ENCODE data around the gene AIPL1.
A peak's percentile ranks its signal among the peaks of the same experiment; 100 is the strongest.

Gene AIPL1

DNA sequence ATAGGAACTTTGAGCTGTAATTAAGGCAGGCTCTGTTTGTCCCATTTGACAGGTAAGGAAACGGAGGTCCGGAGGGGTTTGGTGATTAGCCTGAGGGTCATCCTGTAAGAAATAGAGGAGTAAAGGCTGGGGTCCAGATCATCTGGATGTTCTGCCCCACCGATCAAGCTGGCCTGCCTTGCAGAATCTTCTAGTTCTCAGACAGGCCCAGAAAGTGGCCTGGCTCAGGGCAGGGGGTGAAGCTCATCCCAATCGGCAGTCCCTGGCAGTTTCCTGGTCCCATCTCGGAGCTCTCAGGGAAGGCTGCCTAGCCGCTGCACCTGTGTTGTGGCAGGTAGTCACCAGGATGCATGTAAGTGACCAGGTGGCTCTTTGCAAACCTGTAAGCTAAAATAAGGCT lies 13.6 kb upstream of the AIPL1 start:
- DNase-seq (ENCODE audit: low read depth): no peak

DNA sequence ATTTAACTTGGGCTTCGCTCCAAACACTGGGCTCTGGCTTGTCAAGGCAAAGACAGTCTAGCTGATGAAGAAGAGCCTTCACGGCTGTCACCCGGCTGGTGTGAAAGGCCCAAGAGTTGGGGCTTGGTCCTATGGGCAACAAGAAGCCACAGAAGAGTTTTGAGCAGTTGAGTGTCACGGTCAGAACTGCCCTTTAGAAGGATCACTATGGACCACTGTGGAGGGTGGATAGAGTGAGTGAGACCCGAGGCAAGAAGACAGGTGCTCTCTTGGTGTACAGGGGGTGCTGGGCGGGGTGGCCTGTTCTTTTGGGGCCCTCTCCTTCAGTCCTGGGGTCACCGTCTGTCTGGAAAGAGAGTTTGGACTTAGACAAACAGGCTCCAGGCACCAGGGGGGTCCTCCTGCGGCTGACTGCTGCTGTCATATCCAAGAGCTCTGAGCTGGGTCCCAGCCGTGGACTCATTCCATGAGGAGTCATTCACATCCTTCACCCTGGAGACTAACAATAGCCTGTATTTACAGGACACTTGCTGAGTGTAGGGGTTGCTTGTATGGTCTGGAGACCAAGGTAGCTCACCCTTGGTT lies 11.7 kb upstream of the AIPL1 start:
- DNase-seq (ENCODE audit: low read depth): no peak

DNA sequence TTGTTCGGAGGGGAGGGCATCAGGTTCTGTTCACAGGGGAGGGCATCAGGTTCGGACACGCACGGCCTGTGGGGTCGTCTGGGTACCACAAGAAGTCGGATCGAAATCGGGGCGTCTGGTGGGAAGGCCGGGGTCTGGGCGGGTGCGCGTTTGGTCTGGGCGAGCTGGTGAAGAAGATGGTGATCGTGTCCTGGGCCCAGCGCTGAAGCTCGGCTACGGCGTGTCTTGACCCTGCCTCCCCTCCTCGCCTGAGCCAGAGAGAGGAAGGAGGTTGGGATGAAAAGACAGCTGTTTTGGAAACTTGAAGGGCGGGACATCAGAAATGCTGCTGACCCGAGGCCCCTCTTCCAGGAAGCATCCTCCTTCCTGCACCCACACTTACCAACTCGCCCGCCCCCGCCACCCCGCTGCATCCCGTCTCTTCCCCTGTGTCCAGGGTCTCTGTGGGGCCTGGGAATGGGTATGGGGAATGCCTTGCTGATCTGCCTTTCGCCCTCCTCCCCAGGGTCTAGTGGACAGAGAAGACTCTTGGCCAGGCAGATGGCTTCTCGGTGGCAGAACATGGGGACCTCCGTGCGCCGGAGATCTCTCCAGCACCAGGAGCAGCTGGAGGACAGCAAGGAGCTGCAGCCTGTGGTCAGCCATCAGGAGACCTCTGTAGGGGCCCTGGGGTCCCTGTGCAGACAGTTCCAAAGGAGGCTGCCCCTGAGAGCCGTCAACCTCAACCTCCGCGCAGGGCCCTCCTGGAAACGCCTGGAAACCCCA lies 9.8 kb upstream of the AIPL1 start:
- no peak for DNase-seq (ENCODE audit: low read depth)

DNA sequence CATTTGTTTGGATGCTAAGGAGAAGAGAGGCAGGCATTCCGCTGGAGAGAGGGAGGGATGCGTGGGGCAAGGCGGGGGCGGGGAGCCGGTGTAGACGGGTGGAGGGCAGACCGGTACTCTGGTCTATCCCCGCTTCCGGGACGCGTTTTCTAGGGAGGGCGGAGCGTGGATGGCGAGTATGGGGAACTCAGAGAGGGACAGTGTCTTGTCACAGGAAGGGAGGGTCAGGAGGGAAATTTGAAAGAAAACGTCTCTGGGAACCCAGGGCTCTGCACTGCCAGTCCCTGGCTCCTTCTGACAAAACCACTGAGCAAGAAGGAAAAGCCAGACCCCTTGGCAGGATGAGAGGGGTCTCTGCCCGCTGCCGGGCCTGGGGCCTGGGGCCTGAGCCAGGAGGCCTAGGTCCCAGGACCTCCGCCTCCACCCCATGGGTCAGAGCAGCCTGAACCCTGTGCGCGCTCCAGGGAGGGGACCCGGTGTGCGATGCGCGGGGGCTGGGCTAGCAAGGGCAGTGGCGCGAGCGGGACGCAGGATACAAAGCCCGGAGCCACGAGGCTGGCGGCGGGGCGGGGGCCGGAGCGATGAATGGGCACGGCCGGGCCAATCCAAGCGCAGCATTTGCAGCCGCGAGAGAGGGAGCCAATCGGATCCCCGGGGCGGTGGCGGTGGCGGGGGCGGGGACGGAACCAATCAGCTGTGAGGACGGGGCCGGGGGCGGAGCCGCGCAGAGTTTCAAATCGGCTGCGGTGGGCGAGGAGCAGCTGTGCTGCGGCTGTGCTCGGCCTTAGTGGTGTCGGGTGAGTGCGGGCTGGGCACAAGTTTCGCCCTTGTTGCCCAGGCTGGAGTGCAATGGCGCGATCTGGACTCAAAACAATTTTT lies 9.0 kb upstream of the AIPL1 start, which contains the start of gene PIMREG:
PIMREG (plus strand) TSS at position 764 of the 879 bp plus-strand sequence. CDS start 656 bp downstream, outside the sequence.
- DNase-seq (ENCODE audit: low read depth): peak; percentile 93

DNA sequence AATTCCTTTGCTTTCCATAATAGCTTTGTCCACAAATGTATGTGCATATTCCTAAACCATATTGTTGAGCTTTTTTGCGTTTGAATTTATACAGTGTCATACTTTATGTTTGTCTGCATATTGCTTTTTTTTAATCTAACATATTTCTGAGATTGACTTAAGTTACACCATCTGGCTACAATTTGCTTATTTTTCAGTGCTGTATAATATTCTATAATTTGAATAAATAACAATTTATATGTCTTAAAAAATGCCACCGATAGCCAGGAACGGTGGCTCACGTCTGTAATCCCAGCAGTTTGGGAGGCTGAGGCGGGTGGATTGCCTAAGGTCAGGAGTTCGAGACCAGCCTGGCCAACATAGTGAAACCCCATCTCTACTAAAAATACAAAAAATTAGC lies 7.9 kb upstream of the AIPL1 start:
- no peak for DNase-seq (ENCODE audit: low read depth)

DNA sequence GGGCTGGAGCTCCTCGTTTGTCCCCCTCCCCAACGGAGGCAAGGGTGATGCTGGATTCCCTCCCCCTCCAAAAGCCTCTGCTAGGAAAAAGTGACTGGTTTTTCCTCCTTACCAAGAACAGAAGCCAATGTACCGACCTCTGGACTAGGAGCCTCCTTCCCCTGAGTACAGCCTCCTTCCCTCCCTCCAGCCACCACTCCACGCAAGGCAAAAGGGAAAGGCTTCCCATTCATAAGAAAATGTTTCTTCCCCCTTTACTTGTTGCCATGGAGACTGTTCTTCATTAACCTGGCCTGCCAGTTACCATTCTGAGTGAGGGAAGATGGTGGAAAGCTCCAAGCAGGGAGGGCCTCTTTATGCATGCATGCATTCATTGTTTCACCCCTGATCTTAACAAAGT lies 5.0 kb upstream of the AIPL1 start:
- no peak for DNase-seq (ENCODE audit: low read depth)

DNA sequence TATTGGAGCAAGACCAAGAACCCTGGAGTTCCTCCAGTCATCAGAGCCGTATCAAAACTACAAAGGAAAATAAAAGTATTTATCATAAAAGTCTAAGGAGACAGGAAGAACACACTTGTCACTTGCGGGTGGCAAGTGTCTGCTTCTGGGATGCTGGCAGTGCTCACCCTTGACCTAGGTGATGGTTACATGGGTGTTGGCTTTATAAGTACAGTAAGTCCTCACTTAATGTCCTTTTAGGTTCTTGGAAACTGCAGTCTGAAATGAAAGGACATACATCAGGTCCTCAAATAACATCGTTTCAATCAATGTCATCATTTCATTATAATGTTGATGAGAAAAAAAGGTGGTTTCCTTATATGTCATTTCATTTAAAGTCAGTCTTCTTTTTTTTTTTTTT lies 3.0 kb upstream of the AIPL1 start:
- no peak for DNase-seq (ENCODE audit: low read depth)

DNA sequence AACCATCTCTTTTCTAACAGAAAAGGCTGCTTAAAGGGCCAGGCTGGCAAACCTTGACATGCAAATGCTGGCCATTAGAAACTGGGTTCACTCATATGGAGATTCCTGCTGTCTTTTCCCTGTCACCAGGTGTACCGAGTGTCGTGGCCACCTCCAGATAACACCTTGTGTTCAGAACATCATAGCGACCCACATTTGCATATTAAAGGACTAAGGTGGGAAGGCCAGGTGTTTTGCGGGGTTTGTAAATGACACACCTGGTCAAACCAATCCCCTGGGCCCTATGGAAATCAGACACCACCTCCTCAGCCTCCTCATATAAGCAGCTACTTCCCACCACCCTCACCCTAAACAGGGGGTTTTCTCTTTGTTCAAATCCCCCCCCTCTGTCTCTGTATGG lies 2.5 kb upstream of the AIPL1 start:
- no peak for DNase-seq (ENCODE audit: low read depth)

DNA sequence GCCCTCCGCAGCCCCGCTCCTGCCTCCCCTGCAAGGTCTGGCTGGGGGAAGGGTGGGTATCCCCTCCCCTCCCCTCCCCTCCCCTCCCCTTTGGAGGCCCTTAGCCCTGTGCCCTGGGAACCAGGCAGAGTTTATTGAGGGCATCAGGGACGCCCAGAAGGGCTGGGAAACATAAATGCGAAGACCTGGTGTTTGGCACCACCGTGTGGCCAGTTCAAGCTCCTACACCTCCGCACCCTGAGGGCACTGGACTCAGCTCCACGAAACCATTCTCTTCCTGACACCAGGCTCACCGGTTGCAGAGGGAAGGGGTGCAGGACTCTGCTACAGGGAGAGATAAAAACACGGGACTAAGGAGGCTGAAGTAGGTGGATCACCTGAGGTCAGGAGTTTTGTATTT lies 1.0 kb upstream of the AIPL1 start:
- DNase-seq (ENCODE audit: low read depth): peak; percentile 41

DNA sequence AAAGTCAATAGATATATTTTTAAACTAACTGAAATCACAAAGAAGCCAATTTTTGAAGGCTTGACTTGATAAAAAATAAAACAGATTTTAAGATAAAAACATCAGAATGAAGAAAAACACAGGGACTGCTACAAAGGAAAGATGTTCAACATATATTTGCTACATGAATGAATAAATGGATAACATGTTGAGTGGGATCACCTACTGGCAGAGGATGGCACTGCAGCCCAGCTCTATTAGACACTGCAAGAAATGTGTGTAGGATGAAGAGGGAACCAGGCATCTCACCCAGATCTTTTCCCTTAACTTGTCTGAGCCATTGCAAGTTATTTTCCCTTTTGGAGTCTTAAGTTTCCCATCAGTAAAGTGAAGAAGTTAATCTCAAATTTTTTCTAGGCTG lies 4.2 kb downstream of the AIPL1 start:
- no peak for DNase-seq (ENCODE audit: low read depth)

DNA sequence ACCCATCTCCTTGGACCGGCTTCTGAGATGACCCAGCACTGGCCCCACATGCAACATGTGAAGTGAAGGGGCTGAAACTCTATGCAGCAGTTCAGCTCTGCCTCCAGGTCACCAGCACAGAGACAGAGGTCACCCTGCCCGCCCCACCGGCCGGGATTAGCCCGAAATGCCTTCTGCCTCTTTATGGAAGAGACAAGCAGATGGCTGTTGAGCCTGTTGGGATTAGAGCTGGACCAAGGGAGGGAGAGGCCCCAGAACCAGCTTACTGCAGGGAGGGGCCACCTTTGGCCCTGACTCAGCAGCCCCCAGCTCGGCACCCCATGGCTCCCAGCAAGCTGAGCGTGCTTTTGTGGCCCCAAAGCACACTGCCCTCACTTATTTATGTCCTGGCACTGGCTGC lies 5.7 kb downstream of the AIPL1 start:
- no peak for DNase-seq (ENCODE audit: low read depth)

DNA sequence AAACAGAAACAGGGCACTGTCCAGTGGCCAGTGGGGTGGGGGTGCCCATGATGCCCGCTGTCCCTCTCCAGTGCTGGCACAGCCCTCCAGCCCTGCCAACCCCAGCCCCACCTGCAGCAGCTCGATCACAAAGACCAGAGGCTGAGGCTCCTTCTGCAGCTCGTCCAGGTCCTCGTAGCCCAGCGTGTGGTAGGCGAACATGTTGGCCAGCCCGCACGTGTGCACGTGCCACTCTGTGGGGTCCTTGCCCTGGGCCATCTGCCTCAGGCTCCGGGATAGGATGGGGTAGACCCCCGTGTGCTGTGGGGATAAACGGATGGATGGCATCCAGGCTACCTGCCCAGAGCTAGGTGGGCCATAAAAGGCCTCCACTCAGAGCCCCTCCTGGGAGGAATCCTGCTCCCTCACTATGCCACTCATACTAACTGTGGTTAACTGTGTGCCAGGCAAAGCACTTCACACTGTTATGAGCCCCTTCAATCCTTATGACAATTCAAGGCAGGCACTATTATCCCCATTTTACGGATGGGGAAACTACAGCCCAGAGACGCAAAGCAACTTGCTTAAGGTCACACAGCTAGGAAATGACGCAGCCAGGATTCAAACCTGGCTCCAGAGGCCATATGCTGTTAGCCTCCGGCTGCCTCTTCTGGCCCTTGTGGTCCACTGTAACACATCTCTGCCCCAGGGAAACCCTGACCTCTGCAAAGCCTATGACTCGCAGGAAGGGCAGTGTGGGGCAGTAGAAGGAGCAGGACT lies 6.5 kb downstream of the AIPL1 start:
- no peak for DNase-seq (ENCODE audit: low read depth)

DNA sequence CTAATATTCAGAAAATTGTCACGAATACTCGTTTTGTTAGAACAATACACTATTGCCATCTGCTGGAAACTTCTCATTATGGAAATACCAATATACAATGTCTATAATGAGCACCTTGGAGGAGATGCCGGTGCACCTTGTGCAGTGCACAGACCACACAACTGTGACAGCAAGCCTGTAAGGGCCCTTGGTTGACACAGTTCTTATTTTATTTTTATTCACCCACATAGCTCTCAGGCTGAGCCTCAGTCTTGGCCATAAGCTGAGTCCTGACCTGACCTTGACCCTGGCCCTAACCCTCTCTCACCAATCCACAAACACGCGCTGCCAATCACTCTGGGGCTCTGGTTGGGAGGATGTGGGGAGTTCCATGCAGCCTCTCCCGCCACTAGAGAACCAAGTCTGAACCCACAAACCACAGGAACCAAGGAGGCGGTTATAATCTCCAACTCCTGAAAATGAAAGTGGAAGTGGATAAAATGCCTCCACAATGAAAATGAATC lies 7.6 kb downstream of the AIPL1 start:
- DNase-seq (ENCODE audit: low read depth): no peak

DNA sequence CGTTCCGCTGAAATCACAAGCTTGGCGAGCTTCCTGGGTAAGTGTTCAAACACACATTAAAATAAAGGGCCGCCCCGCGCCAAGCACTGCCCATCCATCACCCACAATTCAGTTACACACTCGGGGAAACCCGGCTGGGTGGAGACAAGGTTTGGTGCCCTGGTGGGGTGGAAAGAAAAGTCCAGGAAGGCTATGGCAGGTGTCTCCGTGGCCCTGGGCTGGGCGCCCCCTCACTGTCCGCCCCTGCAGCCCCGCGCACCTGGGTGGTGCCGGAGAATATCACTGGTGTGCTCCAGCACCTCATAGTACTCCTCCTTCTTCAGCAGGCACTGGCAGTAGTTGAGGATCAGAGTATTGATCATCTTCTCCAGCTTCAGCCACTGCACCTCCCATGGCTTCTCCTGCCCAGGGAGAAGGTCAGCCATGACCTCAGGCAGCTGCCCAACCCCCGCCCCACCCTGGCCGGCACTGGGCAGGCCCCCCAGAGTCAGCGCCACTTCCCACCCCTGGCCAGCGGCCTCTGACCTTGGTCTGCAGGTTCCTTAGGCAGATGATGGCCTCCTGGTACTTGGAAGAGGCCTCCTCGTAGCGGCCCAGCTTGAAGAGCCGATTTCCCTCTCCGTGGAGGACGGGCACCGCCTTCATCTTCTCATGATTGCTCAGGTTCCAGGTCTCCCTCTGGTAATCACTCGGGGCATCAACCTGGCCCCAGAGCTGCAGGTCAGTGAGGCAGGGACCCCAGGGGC lies 8.4 kb downstream of the AIPL1 start:
- no peak for DNase-seq (ENCODE audit: low read depth)

DNA sequence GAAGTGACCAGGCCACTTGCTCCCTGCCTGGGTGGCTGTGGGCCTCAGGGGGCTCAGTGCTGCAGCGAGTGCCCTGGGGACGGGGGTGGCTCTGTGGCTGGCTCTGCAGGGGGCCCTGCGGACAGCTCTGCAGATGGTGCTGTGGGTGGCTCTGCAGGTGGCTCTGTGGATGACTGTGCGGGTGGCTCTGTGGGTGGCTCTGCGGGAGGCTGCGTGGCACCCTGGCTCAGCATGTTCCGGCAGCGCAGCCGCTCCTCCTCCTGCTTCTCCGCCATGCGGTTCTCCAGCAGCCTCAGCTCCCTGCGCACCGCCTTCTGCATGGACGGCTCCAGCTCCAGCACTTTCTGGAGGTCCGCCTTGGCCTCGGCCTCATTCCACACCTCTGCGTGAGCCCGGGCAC lies 9.5 kb downstream of the AIPL1 start:
- no peak for DNase-seq (ENCODE audit: low read depth)

DNA sequence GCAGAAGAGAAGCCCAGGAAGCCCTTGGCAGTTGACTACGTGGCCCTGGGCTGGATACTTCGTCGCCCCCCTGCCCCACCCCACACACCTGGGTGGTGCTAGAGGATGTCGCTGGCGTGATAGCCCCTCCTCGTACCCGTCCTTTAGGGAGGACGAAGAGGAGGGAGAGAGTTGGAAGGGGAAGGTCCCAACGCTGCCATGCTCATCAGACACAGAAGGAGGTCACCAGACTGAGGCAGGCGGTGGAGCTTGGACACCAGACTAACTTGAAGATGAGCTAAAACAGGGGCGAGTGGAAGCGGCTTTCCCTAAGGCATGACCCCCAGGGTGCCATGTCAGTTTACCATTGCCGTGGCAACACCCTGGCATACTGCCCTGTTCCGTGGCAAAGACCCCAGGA lies 11.0 kb downstream of the AIPL1 start:
- no peak for DNase-seq (ENCODE audit: low read depth)

DNA sequence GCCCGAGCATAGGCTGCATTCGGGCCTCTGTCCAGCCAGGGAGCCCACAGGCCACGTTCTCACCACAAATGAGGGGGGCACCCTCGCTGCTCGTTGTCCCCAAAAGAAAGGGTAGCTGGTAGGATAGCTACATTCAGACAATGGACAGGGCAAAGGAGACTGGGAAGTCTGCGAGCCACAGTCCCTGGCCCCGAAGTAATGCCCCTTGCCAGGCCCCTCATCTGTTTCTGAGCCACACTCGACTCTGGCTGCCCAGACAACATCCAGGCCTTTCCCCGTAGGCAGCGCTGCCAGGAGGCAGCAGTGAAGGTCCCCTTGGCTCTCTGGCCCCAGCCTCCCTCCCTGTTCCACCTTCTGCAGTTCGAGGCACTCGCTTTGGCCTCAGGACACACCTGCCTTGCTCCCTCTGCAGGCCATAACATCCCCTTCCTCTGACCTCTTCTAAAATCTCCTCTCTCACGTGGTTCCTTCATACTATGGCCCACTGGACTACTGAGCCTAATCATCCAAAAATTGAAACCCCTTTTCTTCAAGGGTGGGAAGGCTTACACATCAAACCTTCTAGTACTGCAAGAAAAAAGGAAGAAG lies 12.2 kb downstream of the AIPL1 start:
- DNase-seq (ENCODE audit: low read depth): no peak

DNA sequence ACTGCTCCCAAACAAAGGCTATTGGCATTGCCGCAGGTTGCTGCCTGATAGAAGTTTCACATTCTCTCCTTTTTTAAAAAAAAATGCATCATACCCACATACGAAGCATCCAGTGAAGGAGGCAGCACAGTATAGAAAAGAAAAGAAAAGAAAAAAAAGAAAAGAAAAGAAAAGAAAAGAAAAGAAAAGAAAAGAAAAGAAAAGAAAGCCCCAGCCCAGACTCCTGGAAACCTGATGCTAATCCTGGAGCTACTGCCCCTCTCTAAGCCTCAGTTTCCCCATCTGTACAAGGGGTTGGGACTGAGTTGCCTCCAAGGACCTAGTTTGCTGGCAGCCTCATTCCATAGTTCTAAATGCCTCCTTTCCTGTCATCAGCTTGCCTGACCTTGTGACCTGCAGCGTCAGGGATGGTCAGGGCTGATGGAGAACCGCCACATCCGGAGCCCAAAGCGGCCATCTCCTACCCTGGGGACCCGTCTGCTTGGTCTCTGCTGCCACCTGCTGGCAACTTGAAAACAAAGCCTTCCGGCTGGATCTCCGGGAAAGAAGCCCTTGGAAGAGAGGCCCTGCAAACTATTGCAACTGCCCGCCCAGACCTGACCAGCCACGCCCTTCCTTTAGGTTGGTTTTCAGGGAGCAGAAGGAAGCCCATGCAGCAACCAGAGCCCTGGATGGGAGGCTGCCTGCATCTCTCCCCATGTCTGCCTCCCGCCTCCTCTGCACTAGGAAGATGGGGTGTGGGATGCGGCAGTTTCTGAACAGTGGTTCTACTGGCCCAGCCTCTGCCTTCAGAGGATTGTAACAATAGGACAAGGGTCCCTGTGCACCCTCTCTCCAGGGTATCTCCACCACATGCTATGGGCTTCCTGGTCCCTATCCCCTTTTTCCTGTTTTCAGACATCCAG lies 13.0 kb downstream of the AIPL1 start:
- DNase-seq (ENCODE audit: low read depth): peak; percentile 55

DNA sequence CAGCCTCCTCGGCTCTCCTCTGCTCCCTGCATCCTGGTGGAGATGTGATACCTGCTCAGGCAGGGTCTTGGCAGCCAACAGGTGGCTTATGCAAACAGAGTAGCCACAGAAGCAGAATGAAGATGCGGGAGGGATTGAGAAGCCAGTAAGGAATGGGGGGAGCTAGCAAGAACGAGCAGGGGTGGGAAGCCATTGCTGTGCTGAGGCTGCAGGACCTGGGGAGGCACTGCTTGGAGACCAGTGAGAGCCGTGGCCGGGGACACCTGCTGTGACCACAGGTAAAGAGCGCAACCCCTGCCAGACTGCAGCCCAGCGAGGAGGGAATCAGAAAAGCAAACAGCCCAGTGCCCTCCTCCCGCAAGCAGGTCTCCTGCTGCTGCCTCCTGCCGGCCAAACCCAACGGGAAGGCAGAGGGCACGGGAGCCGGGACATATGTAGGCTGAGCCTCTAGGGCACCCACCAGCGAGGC lies 14.7 kb downstream of the AIPL1 start:
- DNase-seq (ENCODE audit: low read depth): no peak

DNA sequence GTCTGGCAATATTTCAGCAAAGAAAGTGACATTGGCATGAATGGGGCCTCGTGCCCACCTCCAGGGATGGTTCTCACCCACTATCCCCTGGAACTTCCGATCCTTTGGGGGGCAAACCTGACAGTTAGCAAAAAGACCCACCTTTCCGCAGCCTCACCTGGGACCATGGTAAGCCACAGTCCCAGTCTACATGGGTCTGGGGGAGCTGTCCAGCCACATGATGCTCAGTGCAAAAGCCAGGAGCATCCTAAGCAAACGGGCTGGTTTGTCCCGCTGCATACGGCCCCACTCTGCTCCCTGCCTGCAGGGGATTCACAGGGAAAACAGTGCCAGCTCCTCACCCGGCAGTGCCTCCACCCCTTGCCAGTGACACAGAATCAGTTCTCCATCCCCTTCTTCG lies 19.3 kb downstream of the AIPL1 start:
- no peak for DNase-seq (ENCODE audit: low read depth)
